NCI-H1417 (cell line): ENCODE results near the gene ZRANB2.

ENCODE experiments used
- DNase-seq, 3 experiments: peaks; one replicate each; lab custom pipeline; 2025; lab: John Stamatoyannopoulos, UW

ZRANB2 gene

GRCh38 chr1:71027991-71028390 lies 52.8 kb downstream of the ZRANB2 start:
- DNase-seq: no peak

GRCh38 chr1:71026093-71026492 lies 54.7 kb downstream of the ZRANB2 start:
- no peak for DNase-seq

- DNase-seq: no peak
Observed at GRCh38 chr1:71023515-71023914, 57.3 kb downstream of the ZRANB2 start.

- DNase-seq: peak in 2 of 3 experiments; percentile 5 to 49
Observed at GRCh38 chr1:71019233-71019969, 61.4 kb downstream of the ZRANB2 start.

- no peak for DNase-seq
Observed at GRCh38 chr1:71018791-71019190, 62.0 kb downstream of the ZRANB2 start.

GRCh38 chr1:71015745-71016144 lies 65.1 kb downstream of the ZRANB2 start:
- DNase-seq: no peak

- no peak for DNase-seq
Observed at GRCh38 chr1:71014178-71014579, 66.7 kb downstream of the ZRANB2 start.
